Fibroblast of lung (primary cell): ENCODE results near the gene WSB2. TPM values are rescaled to one million over a fixed set of nuclear protein-coding genes. Genes with fewer than 3 reads are reported as not detected.

ENCODE experiments used
- DNase-seq, 2 donors: peaks; one replicate each; pipeline versions ENCODE4 v3.0.0 to v3.0.0-alpha.2; 2010; ENCODE audit warnings: low read depth in 2 of 2
- H2AFZ ChIP-seq: 2 replicates; pipeline ENCODE4 v1.5.1; 2012; ENCODE audit warnings: low read length, control low read depth, inconsistent platforms
- H3K27ac ChIP-seq: 2 replicates; pipeline ENCODE4 v1.5.1; 2011; ENCODE audit warnings: low read length, control low read depth; ENCODE audit not compliant: insufficient read depth
- H3K27me3 ChIP-seq: 2 replicates; pipeline ENCODE4 v1.5.1; 2011; ENCODE audit warnings: mild to moderate bottlenecking, low read length; ENCODE audit not compliant: control insufficient read depth, insufficient read depth
- H3K36me3 ChIP-seq: 2 replicates; pipeline ENCODE4 v1.5.1; 2011; ENCODE audit warnings: low read length; ENCODE audit not compliant: control insufficient read depth, insufficient read depth
- H3K4me1 ChIP-seq: 2 replicates; pipeline ENCODE4 v1.5.1; 2011; ENCODE audit warnings: low read length; ENCODE audit not compliant: control insufficient read depth, insufficient read depth; ENCODE audit errors: extremely low read depth
- H3K4me2 ChIP-seq: 2 replicates; pipeline ENCODE4 v1.5.1; 2011; ENCODE audit warnings: low read length, control low read depth; ENCODE audit not compliant: insufficient read depth; ENCODE audit errors: extremely low read depth
- H3K4me3 ChIP-seq, 4 experiments: fragments of 200-600 bp in 1 of 4; sonication (generic) in 1 of 4; replicated peaks in 1 of 4; 2 replicates each; pipeline ENCODE4 v1.5.1; 2011 to 2016; ENCODE audit warnings: low read length in 4 of 4, low read depth in 3 of 4, mild to moderate bottlenecking in 3 of 4, control low read depth in 2 of 4, inconsistent platforms in 1 of 4, mixed read lengths in 1 of 4; ENCODE audit not compliant: insufficient read depth in 1 of 4; ENCODE audit errors: control extremely low read depth in 1 of 4
- H3K79me2 ChIP-seq: 2 replicates; pipeline ENCODE4 v1.5.1; 2012; ENCODE audit warnings: mild to moderate bottlenecking, low read length, inconsistent platforms; ENCODE audit not compliant: control insufficient read depth, insufficient read depth
- H3K9ac ChIP-seq: 2 replicates; pipeline ENCODE4 v1.5.1; 2011; ENCODE audit warnings: mild to moderate bottlenecking, low read length, control low read depth; ENCODE audit not compliant: insufficient read depth
- H3K9me3 ChIP-seq: 2 replicates; pipeline ENCODE4 v1.5.1; 2012; ENCODE audit warnings: low read depth, low read length; ENCODE audit not compliant: control insufficient read depth, insufficient read depth
- H4K20me1 ChIP-seq: 2 replicates; pipeline ENCODE4 v1.5.1; 2011; ENCODE audit warnings: low read length; ENCODE audit not compliant: control insufficient read depth, insufficient read depth; ENCODE audit errors: extremely low read depth
- CTCF ChIP-seq, 2 donors: IDR thresholded peaks in 1 of 2; conservative IDR thresholded peaks in 1 of 2; 1 replicate in 1 of 2; 2 replicates in 1 of 2; pipeline ENCODE4 v1.5.1; 2011 to 2012; ENCODE audit warnings: low read length in 2 of 2, control low read depth in 1 of 2, inconsistent platforms in 1 of 2, low read depth in 1 of 2, mild to moderate bottlenecking in 1 of 2
- EZH2 ChIP-seq: IDR thresholded peaks from 2 replicates; pipeline ENCODE4 v1.5.1; 2012; ENCODE audit warnings: low read length, control low read depth, mild to moderate bottlenecking; ENCODE audit errors: missing control alignments
- polyA plus RNA-seq, 2 donors: library from polyadenylated mRNA; depleted of rRNA in 1 of 2; stranded (reverse) in 1 of 2; unstranded in 1 of 2; fragments of >200 nt; gene quantifications; 2 replicates each; pipeline ENCODE4 v1.2.1, GENCODE V29; 2011 to 2012; ENCODE audit warnings: missing spikeins in 1 of 2
- total RNA-seq: library from RNA; depleted of rRNA; stranded (reverse); fragments of >200 nt; gene quantifications from 2 replicates; pipeline ENCODE4 v1.2.1, GENCODE V29; 2014

WSB2 gene
- total and polyA plus RNA-seq, 2 donors (not counting 1 experiment from before 2014, with no cell fraction given) = 118 to 122 TPM

- Histone ChIP-seq H3K79me2 (no peaks in the 10 kb centered on the region), H3K9ac (no peak overlapping the region), H3K4me2 (peak overlapping the region; percentile 92), H3K4me3 (peak overlapping the region; percentile 60 to 78 (median 71)), H3K9me3 (no peaks in the 10 kb centered on the region), H2AFZ (no peak overlapping the region), H3K27me3 (no peaks in the 10 kb centered on the region), H3K36me3 (no peaks in the 10 kb centered on the region), H3K4me1 (peaks cover 2% of the 10 kb centered on the region), H4K20me1 (no peaks in the 10 kb centered on the region), H3K27ac (no peak overlapping the region)
- TF ChIP-seq EZH2 (no peak), CTCF (conservative IDR thresholded peaks at IDR 0.05 in 1 of 2, IDR thresholded peaks at IDR 0.05 in 1 of 2; ENCODE audit: low read depth in 1 of 2, low read length in 2 of 2) (no peak)
- DNase-seq = no peak
These were observed 41.6 kb upstream of the WSB2 start for GRCh38 chr12:118102609-118103008.

GRCh38 chr12:118102070-118102469 is 41.1 kb upstream of the WSB2 start:
- peaks cover 2% of the 10 kb centered on the region for H3K4me1 ChIP-seq
- H3K9me3 ChIP-seq = no peaks in the 10 kb centered on the region
- no peaks in the 10 kb centered on the region for H4K20me1 ChIP-seq
- no peak overlapping the region for H3K4me2 ChIP-seq
- H3K9ac ChIP-seq = no peak overlapping the region
- no peak overlapping the region for H3K4me3 ChIP-seq
- H2AFZ ChIP-seq = no peak overlapping the region
- no peak for TF ChIP-seq EZH2
- no peak for TF ChIP-seq CTCF (conservative IDR thresholded peaks at IDR 0.05 in 1 of 2, IDR thresholded peaks at IDR 0.05 in 1 of 2; ENCODE audit: low read depth in 1 of 2, low read length in 2 of 2)
- peak in 1 of 2 donors; percentile 33 for DNase-seq
- no peaks in the 10 kb centered on the region for H3K36me3 ChIP-seq
- no peaks in the 10 kb centered on the region for H3K79me2 ChIP-seq
- no peak overlapping the region for H3K27ac ChIP-seq
- H3K27me3 ChIP-seq = no peaks in the 10 kb centered on the region

GRCh38 chr12:118101051-118101450 is 40.1 kb upstream of the WSB2 start:
- no peaks in the 10 kb centered on the region for H3K36me3 ChIP-seq
- no peak overlapping the region for H2AFZ ChIP-seq
- TF ChIP-seq EZH2 (no peak), CTCF (conservative IDR thresholded peaks at IDR 0.05 in 1 of 2, IDR thresholded peaks at IDR 0.05 in 1 of 2; ENCODE audit: low read depth in 1 of 2, low read length in 2 of 2) (no peak)
- no peaks in the 10 kb centered on the region for H4K20me1 ChIP-seq
- no peak overlapping the region for H3K4me3 ChIP-seq
- peaks cover 2% of the 10 kb centered on the region for H3K4me1 ChIP-seq
- H3K27ac ChIP-seq = no peak overlapping the region
- no peak overlapping the region for H3K4me2 ChIP-seq
- H3K79me2 ChIP-seq = no peaks in the 10 kb centered on the region
- no peaks in the 10 kb centered on the region for H3K9me3 ChIP-seq
- H3K27me3 ChIP-seq = no peaks in the 10 kb centered on the region
- no peak for DNase-seq
- no peak overlapping the region for H3K9ac ChIP-seq
